ENCODE results near the gene UQCC2.

The UQCC2 gene

GRCh38 chr6:33751771-33752645 lies 40.5 kb upstream of the UQCC2 start:
- H3K27me3 ChIP-seq (ENCODE audit: control insufficient read depth in 1 of 2, insufficient read depth in 2 of 2, low read length in 2 of 2) = no peaks in the 10 kb centered on the region
- no peaks in the 10 kb centered on the region for H3K4me1 ChIP-seq (ENCODE audit: control insufficient read depth in 1 of 2, insufficient read depth in 2 of 2, low read length in 2 of 2)
- no peak overlapping the region for H3K4me3 ChIP-seq (ENCODE audit: low read depth in 1 of 2, low read length in 2 of 2)
- H3K27ac ChIP-seq (ENCODE audit: low read depth, low read length) = no peak overlapping the region
- no peaks in the 10 kb centered on the region for H3K36me3 ChIP-seq (ENCODE audit: control insufficient read depth in 1 of 2, insufficient read depth in 2 of 2, low read length in 2 of 2)
- no peaks in the 10 kb centered on the region for H3K9me3 ChIP-seq (ENCODE audit: control insufficient read depth in 1 of 2, low read length in 2 of 2)
- no peak overlapping the region for H3K9ac ChIP-seq (ENCODE audit: low read depth in 1 of 2, low read length in 2 of 2)

- no peak overlapping the region for H3K4me3 ChIP-seq (ENCODE audit: low read depth in 1 of 2, low read length in 2 of 2)
- no peak overlapping the region for H3K9ac ChIP-seq (ENCODE audit: low read depth in 1 of 2, low read length in 2 of 2)
- no peaks in the 10 kb centered on the region for H3K36me3 ChIP-seq (ENCODE audit: control insufficient read depth in 1 of 2, insufficient read depth in 2 of 2, low read length in 2 of 2)
- H3K4me1 ChIP-seq (ENCODE audit: control insufficient read depth in 1 of 2, insufficient read depth in 2 of 2, low read length in 2 of 2) = peaks cover 0 to 5% of the 10 kb centered on the region in 2 donors
- no peaks in the 10 kb centered on the region for H3K27me3 ChIP-seq (ENCODE audit: control insufficient read depth in 1 of 2, insufficient read depth in 2 of 2, low read length in 2 of 2)
- H3K9me3 ChIP-seq (ENCODE audit: control insufficient read depth in 1 of 2, low read length in 2 of 2) = no peaks in the 10 kb centered on the region
- no peak overlapping the region for H3K27ac ChIP-seq (ENCODE audit: low read depth, low read length)
These were observed 38.9 kb upstream of the UQCC2 start for GRCh38 chr6:33750244-33750991.

GRCh38 chr6:33749401-33749800 lies 37.9 kb upstream of the UQCC2 start:
- Histone ChIP-seq H3K27ac (ENCODE audit: low read depth, low read length) (no peak overlapping the region), H3K36me3 (ENCODE audit: control insufficient read depth in 1 of 2, insufficient read depth in 2 of 2, low read length in 2 of 2) (no peaks in the 10 kb centered on the region), H3K4me3 (ENCODE audit: low read depth in 1 of 2, low read length in 2 of 2) (no peak overlapping the region), H3K9me3 (ENCODE audit: control insufficient read depth in 1 of 2, low read length in 2 of 2) (no peaks in the 10 kb centered on the region), H3K27me3 (ENCODE audit: control insufficient read depth in 1 of 2, insufficient read depth in 2 of 2, low read length in 2 of 2) (no peaks in the 10 kb centered on the region), H3K4me1 (ENCODE audit: control insufficient read depth in 1 of 2, insufficient read depth in 2 of 2, low read length in 2 of 2) (peaks cover 3 to 14% of the 10 kb centered on the region in 2 donors), H3K9ac (ENCODE audit: low read depth in 1 of 2, low read length in 2 of 2) (no peak overlapping the region)

GRCh38 chr6:33748841-33749240 lies 37.3 kb upstream of the UQCC2 start:
- Histone ChIP-seq H3K27me3 (ENCODE audit: control insufficient read depth in 1 of 2, insufficient read depth in 2 of 2, low read length in 2 of 2) (no peaks in the 10 kb centered on the region), H3K9ac (ENCODE audit: low read depth in 1 of 2, low read length in 2 of 2) (no peak overlapping the region), H3K36me3 (ENCODE audit: control insufficient read depth in 1 of 2, insufficient read depth in 2 of 2, low read length in 2 of 2) (no peaks in the 10 kb centered on the region), H3K4me1 (ENCODE audit: control insufficient read depth in 1 of 2, insufficient read depth in 2 of 2, low read length in 2 of 2) (peaks cover 8 to 20% of the 10 kb centered on the region in 2 donors), H3K9me3 (ENCODE audit: control insufficient read depth in 1 of 2, low read length in 2 of 2) (no peaks in the 10 kb centered on the region), H3K4me3 (ENCODE audit: low read depth in 1 of 2, low read length in 2 of 2) (no peak overlapping the region), H3K27ac (ENCODE audit: low read depth, low read length) (no peak overlapping the region)

GRCh38 chr6:33747823-33748222 lies 36.3 kb upstream of the UQCC2 start:
- Histone ChIP-seq H3K9me3 (ENCODE audit: control insufficient read depth in 1 of 2, low read length in 2 of 2) (no peaks in the 10 kb centered on the region), H3K27ac (ENCODE audit: low read depth, low read length) (no peak overlapping the region), H3K27me3 (ENCODE audit: control insufficient read depth in 1 of 2, insufficient read depth in 2 of 2, low read length in 2 of 2) (no peaks in the 10 kb centered on the region), H3K4me3 (ENCODE audit: low read depth in 1 of 2, low read length in 2 of 2) (no peak overlapping the region), H3K4me1 (ENCODE audit: control insufficient read depth in 1 of 2, insufficient read depth in 2 of 2, low read length in 2 of 2) (peaks cover 10 to 22% of the 10 kb centered on the region in 2 donors), H3K9ac (ENCODE audit: low read depth in 1 of 2, low read length in 2 of 2) (no peak overlapping the region), H3K36me3 (ENCODE audit: control insufficient read depth in 1 of 2, insufficient read depth in 2 of 2, low read length in 2 of 2) (no peaks in the 10 kb centered on the region)

DNA sequence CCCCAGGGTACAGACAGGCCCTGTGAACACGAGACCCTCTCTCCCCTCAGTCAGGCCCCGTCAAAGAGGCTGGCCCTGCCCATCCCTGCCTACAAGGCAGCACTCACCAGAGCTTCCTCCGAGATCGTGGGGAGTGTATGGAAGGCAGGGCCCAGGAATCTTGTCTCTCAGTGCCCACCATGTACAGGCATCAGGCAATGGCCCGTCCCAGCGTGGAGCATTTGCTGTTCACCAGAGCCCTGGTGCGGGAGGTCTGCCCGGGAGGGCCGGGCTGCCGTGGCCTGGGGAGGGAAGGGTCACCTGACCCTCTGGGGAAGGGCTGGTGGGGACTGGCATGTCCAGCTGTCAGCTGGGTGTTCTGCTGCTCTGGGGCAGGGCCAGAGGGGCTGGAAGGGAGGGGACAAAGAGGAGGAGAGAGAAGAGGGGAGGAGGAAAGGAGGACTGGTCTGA lies 35.2 kb upstream of the UQCC2 start, which contains the start of gene IP6K3:
Gene IP6K3 (minus strand): TSS at position 255 of the 450 bp plus-strand sequence. CDS start 11,429 bp downstream, outside the sequence.
- peak within 1 kb of the TSS; percentile 68 for H3K27ac ChIP-seq (ENCODE audit: low read depth, low read length)
- no peaks in the 10 kb centered on the region for H3K36me3 ChIP-seq (ENCODE audit: control insufficient read depth in 1 of 2, insufficient read depth in 2 of 2, low read length in 2 of 2)
- H3K27me3 ChIP-seq (ENCODE audit: control insufficient read depth in 1 of 2, insufficient read depth in 2 of 2, low read length in 2 of 2) = no peaks in the 10 kb centered on the region
- H3K9me3 ChIP-seq (ENCODE audit: control insufficient read depth in 1 of 2, low read length in 2 of 2) = no peaks in the 10 kb centered on the region
- peak within 1 kb of the TSS in 1 of 2 donors; percentile 39 for H3K9ac ChIP-seq (ENCODE audit: low read depth in 1 of 2, low read length in 2 of 2)
- no peak within 1 kb of the TSS for H3K4me3 ChIP-seq (ENCODE audit: low read depth in 1 of 2, low read length in 2 of 2)
- peaks cover 10 to 22% of the 10 kb centered on the region in 2 donors for H3K4me1 ChIP-seq (ENCODE audit: control insufficient read depth in 1 of 2, insufficient read depth in 2 of 2, low read length in 2 of 2)

GRCh38 chr6:33746036-33746600 lies 34.6 kb upstream of the UQCC2 start:
- peaks cover 10 to 22% of the 10 kb centered on the region in 2 donors for H3K4me1 ChIP-seq (ENCODE audit: control insufficient read depth in 1 of 2, insufficient read depth in 2 of 2, low read length in 2 of 2)
- no peaks in the 10 kb centered on the region for H3K36me3 ChIP-seq (ENCODE audit: control insufficient read depth in 1 of 2, insufficient read depth in 2 of 2, low read length in 2 of 2)
- H3K4me3 ChIP-seq (ENCODE audit: low read depth in 1 of 2, low read length in 2 of 2) = no peak overlapping the region
- H3K9me3 ChIP-seq (ENCODE audit: control insufficient read depth in 1 of 2, low read length in 2 of 2) = no peaks in the 10 kb centered on the region
- no peaks in the 10 kb centered on the region for H3K27me3 ChIP-seq (ENCODE audit: control insufficient read depth in 1 of 2, insufficient read depth in 2 of 2, low read length in 2 of 2)
- H3K9ac ChIP-seq (ENCODE audit: low read depth in 1 of 2, low read length in 2 of 2) = peak overlapping the region in 1 of 2 donors; percentile 39
- H3K27ac ChIP-seq (ENCODE audit: low read depth, low read length) = peak overlapping the region; percentile 68

DNA sequence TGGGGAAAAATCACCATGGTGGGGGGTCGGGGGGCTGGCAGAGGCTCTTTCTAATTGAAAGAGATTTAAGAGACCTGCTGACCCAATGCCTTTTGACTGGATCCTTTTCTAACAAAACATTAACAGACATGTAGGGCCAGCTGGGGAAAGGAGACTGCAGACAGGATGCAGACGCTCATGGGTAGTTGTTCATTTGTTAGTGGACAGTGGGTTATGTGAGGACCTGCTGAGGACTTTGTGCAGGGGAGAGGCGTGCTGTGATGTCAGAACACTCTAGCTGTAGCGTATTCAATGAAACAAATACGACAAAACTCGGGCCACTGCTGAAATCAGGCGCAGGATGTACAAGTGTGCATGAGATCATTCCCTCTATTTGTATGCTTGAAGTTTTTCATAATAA lies 34.0 kb upstream of the UQCC2 start:
- H3K4me3 ChIP-seq (ENCODE audit: low read depth in 1 of 2, low read length in 2 of 2) = no peak overlapping the region
- H3K36me3 ChIP-seq (ENCODE audit: control insufficient read depth in 1 of 2, insufficient read depth in 2 of 2, low read length in 2 of 2) = no peaks in the 10 kb centered on the region
- H3K4me1 ChIP-seq (ENCODE audit: control insufficient read depth in 1 of 2, insufficient read depth in 2 of 2, low read length in 2 of 2) = peaks cover 10 to 22% of the 10 kb centered on the region in 2 donors
- H3K27ac ChIP-seq (ENCODE audit: low read depth, low read length) = peak overlapping the region; percentile 68
- no peaks in the 10 kb centered on the region for H3K27me3 ChIP-seq (ENCODE audit: control insufficient read depth in 1 of 2, insufficient read depth in 2 of 2, low read length in 2 of 2)
- H3K9me3 ChIP-seq (ENCODE audit: control insufficient read depth in 1 of 2, low read length in 2 of 2) = no peaks in the 10 kb centered on the region
- H3K9ac ChIP-seq (ENCODE audit: low read depth in 1 of 2, low read length in 2 of 2) = peak overlapping the region in 1 of 2 donors; percentile 39

- H3K27me3 ChIP-seq (ENCODE audit: control insufficient read depth in 1 of 2, insufficient read depth in 2 of 2, low read length in 2 of 2) = no peaks in the 10 kb centered on the region
- H3K4me3 ChIP-seq (ENCODE audit: low read depth in 1 of 2, low read length in 2 of 2) = no peak overlapping the region
- peaks cover 10 to 22% of the 10 kb centered on the region in 2 donors for H3K4me1 ChIP-seq (ENCODE audit: control insufficient read depth in 1 of 2, insufficient read depth in 2 of 2, low read length in 2 of 2)
- peak overlapping the region in 1 of 2 donors; percentile 39 for H3K9ac ChIP-seq (ENCODE audit: low read depth in 1 of 2, low read length in 2 of 2)
- H3K27ac ChIP-seq (ENCODE audit: low read depth, low read length) = peak overlapping the region; percentile 20
- no peaks in the 10 kb centered on the region for H3K9me3 ChIP-seq (ENCODE audit: control insufficient read depth in 1 of 2, low read length in 2 of 2)
- no peaks in the 10 kb centered on the region for H3K36me3 ChIP-seq (ENCODE audit: control insufficient read depth in 1 of 2, insufficient read depth in 2 of 2, low read length in 2 of 2)
These were observed 33.5 kb upstream of the UQCC2 start for GRCh38 chr6:33744895-33745546.

Measured in duodenal mucosa (tissue), 2 donors.